Measurements from ENCODE around the gene ANKRD13D.

DNA sequence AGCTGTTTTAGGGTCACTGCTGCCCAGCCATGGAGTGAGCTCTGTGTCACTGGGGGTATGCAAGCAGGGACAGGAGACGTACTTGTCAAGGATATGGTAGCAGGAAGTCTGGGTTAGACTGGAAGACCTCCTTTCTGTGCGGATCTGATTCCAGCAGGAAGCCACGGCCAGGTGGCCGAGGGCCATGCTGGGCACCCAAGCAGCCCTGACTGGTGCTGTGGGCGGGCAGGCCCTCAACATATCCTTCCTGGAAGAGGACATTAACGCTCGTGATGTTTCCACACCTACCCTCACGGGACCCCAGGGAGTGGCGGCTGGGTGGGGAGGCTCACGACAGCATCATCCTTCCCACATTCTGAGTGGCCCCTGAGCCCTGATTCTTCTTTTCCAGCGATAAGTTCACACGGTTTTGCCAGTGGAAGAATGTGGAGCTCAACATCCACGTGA, 8.7 kb upstream of the ANKRD13D start:
- TF ChIP-seq, protein P1, sequence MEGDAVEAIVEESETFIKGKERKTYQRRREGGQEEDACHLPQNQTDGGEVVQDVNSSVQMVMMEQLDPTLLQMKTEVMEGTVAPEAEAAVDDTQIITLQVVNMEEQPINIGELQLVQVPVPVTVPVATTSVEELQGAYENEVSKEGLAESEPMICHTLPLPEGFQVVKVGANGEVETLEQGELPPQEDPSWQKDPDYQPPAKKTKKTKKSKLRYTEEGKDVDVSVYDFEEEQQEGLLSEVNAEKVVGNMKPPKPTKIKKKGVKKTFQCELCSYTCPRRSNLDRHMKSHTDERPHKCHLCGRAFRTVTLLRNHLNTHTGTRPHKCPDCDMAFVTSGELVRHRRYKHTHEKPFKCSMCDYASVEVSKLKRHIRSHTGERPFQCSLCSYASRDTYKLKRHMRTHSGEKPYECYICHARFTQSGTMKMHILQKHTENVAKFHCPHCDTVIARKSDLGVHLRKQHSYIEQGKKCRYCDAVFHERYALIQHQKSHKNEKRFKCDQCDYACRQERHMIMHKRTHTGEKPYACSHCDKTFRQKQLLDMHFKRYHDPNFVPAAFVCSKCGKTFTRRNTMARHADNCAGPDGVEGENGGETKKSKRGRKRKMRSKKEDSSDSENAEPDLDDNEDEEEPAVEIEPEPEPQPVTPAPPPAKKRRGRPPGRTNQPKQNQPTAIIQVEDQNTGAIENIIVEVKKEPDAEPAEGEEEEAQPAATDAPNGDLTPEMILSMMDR (IDR thresholded peaks at IDR 0.05 in 4 of 5, conservative IDR thresholded peaks at IDR 0.05 in 1 of 5): no peak
- TF ChIP-seq POLR2A (IDR thresholded peaks at IDR 0.05): no peak

Data from gastrocnemius medialis (tissue), 4 donors.